ENCODE measurements around the gene C2CD5.

- TF ChIP-seq POLR2A (IDR thresholded peaks at IDR 0.05) (no peak), CTCF (IDR thresholded peaks at IDR 0.05) (no peak)
Observed at GRCh38 chr12:22526836-22527235, 17.5 kb downstream of the C2CD5 start.
